DOHH2 (cell line): ENCODE results near the gene PYM1.

Experiments
- H3F3A ChIP-seq: fragments of 200-600 bp; sonication (generic), shearing (Covaris generic); 2 replicates; pipeline ENCODE4 v1.6.0; 2016; ENCODE audit warnings: antibody characterized with exemption, mild to moderate bottlenecking; ENCODE audit not compliant: control insufficient read depth, insufficient read depth
- H3K27ac ChIP-seq: fragments of 200-600 bp; sonication (generic); 2 replicates; pipeline ENCODE4 v1.5.1; 2014; ENCODE audit warnings: low read depth, mild to moderate bottlenecking, low read length, moderate library complexity
- H3K27me3 ChIP-seq: fragments of 200-600 bp; sonication (generic); 2 replicates; pipeline ENCODE4 v1.6.1; 2014; ENCODE audit warnings: mild to moderate bottlenecking, low read length, mixed read lengths; ENCODE audit not compliant: control insufficient read depth
- H3K36me3 ChIP-seq: fragments of 200-600 bp; sonication (generic); 2 replicates; pipeline ENCODE4 v1.6.1; 2014; ENCODE audit warnings: mild to moderate bottlenecking, low read length, moderate library complexity, mixed read lengths; ENCODE audit not compliant: control insufficient read depth
- H3K4me1 ChIP-seq: fragments of 200-600 bp; sonication (generic); 2 replicates; pipeline ENCODE4 v1.6.1; 2014; ENCODE audit warnings: mild to moderate bottlenecking, low read length, mixed read lengths; ENCODE audit not compliant: control insufficient read depth
- H3K4me2 ChIP-seq: fragments of 200-600 bp; sonication (generic); 2 replicates; pipeline ENCODE4 v1.6.0; 2014; ENCODE audit warnings: mild to moderate bottlenecking, low read length, moderate library complexity
- H3K4me3 ChIP-seq: fragments of 200-600 bp; sonication (generic); 2 replicates; pipeline ENCODE4 v1.5.1; 2014; ENCODE audit warnings: mild to moderate bottlenecking, low read length, mixed read lengths
- H3K79me2 ChIP-seq: fragments of 200-600 bp; sonication (generic); 2 replicates; pipeline ENCODE4 v1.6.1; 2014; ENCODE audit warnings: mild to moderate bottlenecking, low read length, mixed read lengths; ENCODE audit not compliant: control insufficient read depth
- H3K9me2 ChIP-seq: fragments of 200-600 bp; sonication (generic); replicated peaks from 2 replicates; pipeline ENCODE4 v1.6.1; 2014; ENCODE audit warnings: mild to moderate bottlenecking, low read length, mixed read lengths; ENCODE audit not compliant: control insufficient read depth
- H3K9me3 ChIP-seq: fragments of 200-600 bp; sonication (generic); 2 replicates; pipeline ENCODE4 v1.6.1; 2014; ENCODE audit warnings: antibody characterized with exemption, low read length, mixed read lengths; ENCODE audit not compliant: control insufficient read depth, insufficient read depth
- H4K20me1 ChIP-seq: fragments of 200-600 bp; sonication (generic); 2 replicates; pipeline ENCODE4 v1.6.0; 2014; ENCODE audit warnings: low read depth, mild to moderate bottlenecking, antibody characterized with exemption, low read length, moderate library complexity; ENCODE audit not compliant: control insufficient read depth, insufficient read depth
- CTCF ChIP-seq: fragments of 200-600 bp; sonication (generic); IDR thresholded peaks from one replicate; pipeline ENCODE4 v1.5.1; 2014; ENCODE audit warnings: antibody characterized with exemption, mild to moderate bottlenecking, low read depth, low read length; ENCODE audit not compliant: poor library complexity, severe bottlenecking
- EZH2phosphoT487 ChIP-seq: fragments of 200-600 bp; sonication (generic); IDR thresholded peaks from 2 replicates; pipeline ENCODE4 v1.6.1; 2017; ENCODE audit warnings: borderline replicate concordance, mild to moderate bottlenecking, antibody characterized with exemption, low read length, moderate library complexity, mixed read lengths

The PYM1 gene

GRCh38 chr12:55862286-55862685, 65.4 kb downstream of the PYM1 start:
- H3K36me3 ChIP-seq, result no peaks in the 10 kb centered on the region
- H3K9me3 ChIP-seq, result no peaks in the 10 kb centered on the region
- no peak for TF ChIP-seq CTCF
- no peak for TF ChIP-seq EZH2phosphoT487
- no peak overlapping the region for H3K4me2 ChIP-seq
- H3F3A ChIP-seq, result no peaks in the 10 kb centered on the region
- H3K27ac ChIP-seq, result no peak overlapping the region
- H3K4me1 ChIP-seq, result no peaks in the 10 kb centered on the region
- H3K79me2 ChIP-seq, result no peaks in the 10 kb centered on the region
- no peaks in the 10 kb centered on the region for H3K27me3 ChIP-seq
- H3K4me3 ChIP-seq, result no peak overlapping the region
- H4K20me1 ChIP-seq, result no peaks in the 10 kb centered on the region
- no peaks in the 10 kb centered on the region for H3K9me2 ChIP-seq

- no peaks in the 10 kb centered on the region for H3K4me1 ChIP-seq
- TF ChIP-seq CTCF (no peak), EZH2phosphoT487 (no peak)
- no peak overlapping the region for H3K27ac ChIP-seq
- no peaks in the 10 kb centered on the region for H3K9me3 ChIP-seq
- no peak overlapping the region for H3K4me2 ChIP-seq
- H3K36me3 ChIP-seq, result no peaks in the 10 kb centered on the region
- H3F3A ChIP-seq, result no peaks in the 10 kb centered on the region
- no peak overlapping the region for H3K4me3 ChIP-seq
- no peaks in the 10 kb centered on the region for H3K79me2 ChIP-seq
- H3K27me3 ChIP-seq, result no peaks in the 10 kb centered on the region
- no peaks in the 10 kb centered on the region for H3K9me2 ChIP-seq
- H4K20me1 ChIP-seq, result no peaks in the 10 kb centered on the region
These were observed 65.8 kb downstream of the PYM1 start for GRCh38 chr12:55861871-55862270.

GRCh38 chr12:55861396-55861795, 66.3 kb downstream of the PYM1 start:
- no peak for TF ChIP-seq EZH2phosphoT487
- TF ChIP-seq CTCF, result no peak
- H3K79me2 ChIP-seq, result no peaks in the 10 kb centered on the region
- H3K27ac ChIP-seq, result no peak overlapping the region
- H3K4me2 ChIP-seq, result no peak overlapping the region
- H3K4me3 ChIP-seq, result no peak overlapping the region
- no peaks in the 10 kb centered on the region for H3K27me3 ChIP-seq
- H4K20me1 ChIP-seq, result no peaks in the 10 kb centered on the region
- no peaks in the 10 kb centered on the region for H3F3A ChIP-seq
- H3K9me3 ChIP-seq, result no peaks in the 10 kb centered on the region
- H3K4me1 ChIP-seq, result no peaks in the 10 kb centered on the region
- no peaks in the 10 kb centered on the region for H3K36me3 ChIP-seq
- no peaks in the 10 kb centered on the region for H3K9me2 ChIP-seq

GRCh38 chr12:55852740-55853139, 75.0 kb downstream of the PYM1 start:
- H3K79me2 ChIP-seq, result no peaks in the 10 kb centered on the region
- no peaks in the 10 kb centered on the region for H3K9me3 ChIP-seq
- H3F3A ChIP-seq, result no peaks in the 10 kb centered on the region
- H3K27me3 ChIP-seq, result peaks cover 25% of the 10 kb centered on the region
- no peak overlapping the region for H3K27ac ChIP-seq
- no peaks in the 10 kb centered on the region for H4K20me1 ChIP-seq
- no peaks in the 10 kb centered on the region for H3K9me2 ChIP-seq
- no peaks in the 10 kb centered on the region for H3K4me1 ChIP-seq
- H3K36me3 ChIP-seq, result no peaks in the 10 kb centered on the region
- H3K4me2 ChIP-seq, result no peak overlapping the region
- no peak for TF ChIP-seq EZH2phosphoT487
- no peak for TF ChIP-seq CTCF
- H3K4me3 ChIP-seq, result no peak overlapping the region
